ENCODE data around the gene LRIG1.

Gene LRIG1

DNA sequence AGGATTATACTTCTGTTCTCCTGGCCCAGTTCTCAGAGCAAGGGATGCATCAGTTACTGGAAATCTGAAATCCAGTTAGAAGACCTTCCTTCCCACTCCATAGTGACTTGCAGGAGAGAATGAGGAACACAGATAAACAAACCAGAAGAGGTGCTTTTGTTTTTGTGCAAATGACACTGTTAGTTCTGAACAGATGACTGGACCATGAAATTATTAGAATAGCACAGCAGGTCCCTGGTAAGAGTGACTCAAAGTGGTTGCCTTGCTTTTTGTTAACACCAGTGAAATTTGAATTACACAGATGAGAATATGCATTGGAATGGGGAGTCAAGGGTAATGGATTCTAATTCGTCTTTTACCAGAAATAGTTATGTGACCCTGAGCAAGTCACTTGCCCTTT, 30.4 kb upstream of the LRIG1 start:
- no peaks in the 10 kb centered on the region for H3K4me1 ChIP-seq (ENCODE audit: control insufficient read depth, insufficient read depth, low read length)
- H3K9ac ChIP-seq (ENCODE audit: low read length), result no peak overlapping the region
- H3K36me3 ChIP-seq (ENCODE audit: control insufficient read depth, insufficient read depth, low read length), result no peaks in the 10 kb centered on the region
- H3K27me3 ChIP-seq (ENCODE audit: control insufficient read depth, insufficient read depth, low read length), result no peaks in the 10 kb centered on the region
- no peaks in the 10 kb centered on the region for H3K9me3 ChIP-seq (ENCODE audit: control insufficient read depth, low read length)
- no peak overlapping the region for H3K4me3 ChIP-seq (ENCODE audit: low read length)

DNA sequence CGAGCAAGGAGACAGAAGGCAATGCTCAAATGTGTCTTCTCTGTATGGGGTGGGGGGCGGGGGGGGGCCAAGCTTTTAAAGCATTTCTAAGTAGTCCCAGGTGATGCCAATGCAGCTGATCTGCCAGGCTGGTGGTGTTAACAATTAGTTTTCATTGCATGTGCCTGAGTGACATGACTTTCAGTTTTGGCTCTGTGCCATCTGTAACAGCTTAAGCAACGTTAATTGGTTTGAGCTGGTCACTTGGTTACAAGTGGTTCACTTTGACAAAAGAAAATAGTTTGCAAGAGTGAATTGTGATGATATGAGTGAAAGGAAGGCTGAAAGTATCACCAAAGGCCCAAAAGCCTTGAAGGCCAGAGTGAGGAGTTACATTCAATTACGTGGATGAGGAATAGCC, 26.4 kb upstream of the LRIG1 start:
- Histone ChIP-seq H3K27me3 (ENCODE audit: control insufficient read depth, insufficient read depth, low read length) (no peaks in the 10 kb centered on the region), H3K36me3 (ENCODE audit: control insufficient read depth, insufficient read depth, low read length) (no peaks in the 10 kb centered on the region), H3K9ac (ENCODE audit: low read length) (no peak overlapping the region), H3K4me3 (ENCODE audit: low read length) (no peak overlapping the region), H3K9me3 (ENCODE audit: control insufficient read depth, low read length) (no peaks in the 10 kb centered on the region), H3K4me1 (ENCODE audit: control insufficient read depth, insufficient read depth, low read length) (no peaks in the 10 kb centered on the region)

DNA sequence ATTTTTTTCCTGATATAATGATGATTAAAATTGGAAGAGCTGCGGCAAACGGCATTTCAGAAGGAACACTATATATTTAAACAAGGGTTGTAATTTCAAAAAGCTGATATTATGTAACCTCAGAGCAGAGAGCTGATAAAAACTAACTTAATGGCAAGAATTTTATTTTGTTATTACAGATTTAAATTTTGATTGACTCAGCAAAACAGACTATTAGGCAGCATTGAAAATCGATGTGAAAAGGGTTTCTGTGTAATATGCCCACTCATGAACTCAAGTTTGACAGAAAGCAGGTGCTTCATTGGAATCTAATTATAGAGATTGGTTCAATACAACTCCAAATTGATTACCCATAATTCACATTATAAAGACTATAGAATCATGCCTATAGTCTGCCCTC, 24.9 kb upstream of the LRIG1 start:
- H3K9me3 ChIP-seq (ENCODE audit: control insufficient read depth, low read length), result no peaks in the 10 kb centered on the region
- no peak overlapping the region for H3K4me3 ChIP-seq (ENCODE audit: low read length)
- no peaks in the 10 kb centered on the region for H3K4me1 ChIP-seq (ENCODE audit: control insufficient read depth, insufficient read depth, low read length)
- H3K27me3 ChIP-seq (ENCODE audit: control insufficient read depth, insufficient read depth, low read length), result no peaks in the 10 kb centered on the region
- no peak overlapping the region for H3K9ac ChIP-seq (ENCODE audit: low read length)
- no peaks in the 10 kb centered on the region for H3K36me3 ChIP-seq (ENCODE audit: control insufficient read depth, insufficient read depth, low read length)

DNA sequence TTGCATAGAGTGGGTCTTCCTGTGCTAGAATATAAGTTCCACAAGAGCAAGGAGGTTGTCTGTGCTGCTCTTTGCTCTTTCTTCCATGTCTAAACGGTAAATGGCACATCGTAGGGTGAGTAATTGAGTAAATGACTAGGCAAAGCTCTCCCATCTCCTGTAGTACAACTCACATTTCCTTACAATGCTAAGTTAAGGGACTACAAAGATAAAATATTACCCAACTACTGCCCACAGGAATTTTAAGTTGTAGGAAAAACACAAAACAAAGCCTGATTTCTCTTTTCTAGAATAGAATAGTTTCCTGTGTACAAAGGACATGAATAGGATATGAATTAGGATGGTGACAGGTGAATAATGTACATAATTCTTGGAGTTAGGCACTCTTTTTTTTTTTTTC, 19.9 kb upstream of the LRIG1 start:
- Histone ChIP-seq H3K27me3 (ENCODE audit: control insufficient read depth, insufficient read depth, low read length) (no peaks in the 10 kb centered on the region), H3K9me3 (ENCODE audit: control insufficient read depth, low read length) (no peaks in the 10 kb centered on the region), H3K9ac (ENCODE audit: low read length) (no peak overlapping the region), H3K36me3 (ENCODE audit: control insufficient read depth, insufficient read depth, low read length) (no peaks in the 10 kb centered on the region), H3K4me3 (ENCODE audit: low read length) (no peak overlapping the region), H3K4me1 (ENCODE audit: control insufficient read depth, insufficient read depth, low read length) (no peaks in the 10 kb centered on the region)

- H3K4me1 ChIP-seq (ENCODE audit: control insufficient read depth, insufficient read depth, low read length), result no peaks in the 10 kb centered on the region
- H3K9me3 ChIP-seq (ENCODE audit: control insufficient read depth, low read length), result no peaks in the 10 kb centered on the region
- no peaks in the 10 kb centered on the region for H3K27me3 ChIP-seq (ENCODE audit: control insufficient read depth, insufficient read depth, low read length)
- no peak overlapping the region for H3K4me3 ChIP-seq (ENCODE audit: low read length)
- H3K9ac ChIP-seq (ENCODE audit: low read length), result no peak overlapping the region
- no peaks in the 10 kb centered on the region for H3K36me3 ChIP-seq (ENCODE audit: control insufficient read depth, insufficient read depth, low read length)
These were observed 17.8 kb upstream of the LRIG1 start for GRCh38 chr3:66518644-66519043.

- no peaks in the 10 kb centered on the region for H3K27me3 ChIP-seq (ENCODE audit: control insufficient read depth, insufficient read depth, low read length)
- no peaks in the 10 kb centered on the region for H3K4me1 ChIP-seq (ENCODE audit: control insufficient read depth, insufficient read depth, low read length)
- H3K36me3 ChIP-seq (ENCODE audit: control insufficient read depth, insufficient read depth, low read length), result no peaks in the 10 kb centered on the region
- H3K9ac ChIP-seq (ENCODE audit: low read length), result no peak overlapping the region
- H3K9me3 ChIP-seq (ENCODE audit: control insufficient read depth, low read length), result no peaks in the 10 kb centered on the region
- H3K4me3 ChIP-seq (ENCODE audit: low read length), result no peak overlapping the region
These were observed 17.3 kb upstream of the LRIG1 start for GRCh38 chr3:66518126-66518525.

DNA sequence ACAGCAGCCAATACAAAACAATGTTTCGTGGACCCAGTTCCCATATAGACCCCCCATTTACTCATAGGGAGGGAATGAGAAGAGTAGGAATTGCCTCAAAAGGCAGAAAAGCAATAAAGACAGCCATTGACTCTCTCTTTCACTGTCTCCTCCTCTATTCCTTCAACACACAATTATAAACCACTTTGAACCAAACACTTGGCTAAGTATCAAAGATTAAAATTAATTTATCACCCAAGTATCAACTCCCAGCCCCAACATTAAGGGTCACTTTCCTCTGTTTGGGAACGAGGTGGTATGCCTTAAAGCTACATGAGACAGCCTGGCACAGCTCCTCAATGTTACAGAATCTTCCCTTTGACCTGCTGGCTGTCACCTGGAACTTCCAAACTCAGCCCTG, 16.4 kb upstream of the LRIG1 start:
- H3K4me1 ChIP-seq (ENCODE audit: control insufficient read depth, insufficient read depth, low read length), result no peaks in the 10 kb centered on the region
- H3K4me3 ChIP-seq (ENCODE audit: low read length), result no peak overlapping the region
- H3K36me3 ChIP-seq (ENCODE audit: control insufficient read depth, insufficient read depth, low read length), result no peaks in the 10 kb centered on the region
- no peak overlapping the region for H3K9ac ChIP-seq (ENCODE audit: low read length)
- H3K27me3 ChIP-seq (ENCODE audit: control insufficient read depth, insufficient read depth, low read length), result no peaks in the 10 kb centered on the region
- no peaks in the 10 kb centered on the region for H3K9me3 ChIP-seq (ENCODE audit: control insufficient read depth, low read length)

DNA sequence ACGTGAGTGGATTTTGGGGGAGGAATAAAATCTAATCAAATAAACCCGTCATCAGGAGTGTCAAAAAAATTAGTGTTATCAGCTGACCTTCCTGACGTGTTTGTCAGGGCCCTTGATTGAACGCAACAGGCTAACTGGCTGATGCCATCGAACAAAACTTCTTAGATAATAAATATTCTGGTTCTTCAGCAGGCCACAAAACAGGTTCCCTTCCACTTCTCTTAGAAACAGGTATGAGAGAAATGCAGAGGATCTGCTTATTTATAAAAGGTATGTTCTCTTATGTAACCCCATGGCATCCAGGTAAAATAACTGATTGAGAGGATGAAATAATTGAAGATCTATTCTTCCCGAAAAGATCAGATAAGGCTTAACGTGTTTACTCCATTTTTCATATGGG, 7.6 kb upstream of the LRIG1 start:
- no peaks in the 10 kb centered on the region for H3K36me3 ChIP-seq (ENCODE audit: control insufficient read depth, insufficient read depth, low read length)
- no peaks in the 10 kb centered on the region for H3K27me3 ChIP-seq (ENCODE audit: control insufficient read depth, insufficient read depth, low read length)
- no peak overlapping the region for H3K4me3 ChIP-seq (ENCODE audit: low read length)
- H3K4me1 ChIP-seq (ENCODE audit: control insufficient read depth, insufficient read depth, low read length), result no peaks in the 10 kb centered on the region
- H3K9ac ChIP-seq (ENCODE audit: low read length), result no peak overlapping the region
- H3K9me3 ChIP-seq (ENCODE audit: control insufficient read depth, low read length), result no peaks in the 10 kb centered on the region

DNA sequence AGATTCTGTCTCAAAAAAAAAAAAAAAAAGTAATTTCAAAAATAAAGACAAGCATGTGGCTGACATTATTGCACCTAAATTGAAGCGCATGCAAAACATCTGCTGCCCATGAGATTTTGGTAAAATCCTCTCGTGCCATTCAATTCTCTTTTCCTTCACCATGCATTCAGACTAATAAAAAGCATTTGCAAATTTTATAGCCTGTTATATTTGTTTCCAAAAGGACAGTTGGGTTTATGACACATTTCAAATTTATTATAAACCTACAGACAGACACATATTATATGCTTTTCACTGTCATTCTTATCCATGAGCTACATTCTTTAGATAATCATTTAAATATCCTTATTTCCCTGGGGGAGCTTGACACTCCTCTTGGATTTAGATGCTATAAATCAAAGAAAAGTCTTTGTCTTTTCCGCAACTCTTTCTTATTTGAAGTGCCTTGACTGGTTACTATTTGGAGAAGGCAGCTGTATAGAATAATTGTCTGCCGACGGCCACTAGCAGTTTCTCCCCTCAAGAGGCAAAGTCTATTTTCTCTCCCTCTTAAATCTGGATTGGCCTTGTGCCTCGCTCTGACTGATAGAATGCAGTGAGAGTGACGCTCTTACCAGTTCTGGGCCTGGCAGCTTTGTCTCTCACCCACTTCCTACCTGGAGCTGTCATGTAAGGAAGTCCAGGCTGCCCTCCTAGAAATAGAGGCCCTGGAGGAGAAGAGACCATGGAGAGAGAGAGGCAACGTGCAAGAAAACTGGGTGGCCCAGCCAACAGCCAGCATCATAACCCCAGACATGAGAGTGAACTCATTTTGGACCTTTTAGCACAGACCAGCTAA, 6.8 kb upstream of the LRIG1 start:
- no peaks in the 10 kb centered on the region for H3K9me3 ChIP-seq (ENCODE audit: control insufficient read depth, low read length)
- H3K4me3 ChIP-seq (ENCODE audit: low read length), result no peak overlapping the region
- no peak overlapping the region for H3K9ac ChIP-seq (ENCODE audit: low read length)
- H3K4me1 ChIP-seq (ENCODE audit: control insufficient read depth, insufficient read depth, low read length), result no peaks in the 10 kb centered on the region
- no peaks in the 10 kb centered on the region for H3K27me3 ChIP-seq (ENCODE audit: control insufficient read depth, insufficient read depth, low read length)
- H3K36me3 ChIP-seq (ENCODE audit: control insufficient read depth, insufficient read depth, low read length), result no peaks in the 10 kb centered on the region

DNA sequence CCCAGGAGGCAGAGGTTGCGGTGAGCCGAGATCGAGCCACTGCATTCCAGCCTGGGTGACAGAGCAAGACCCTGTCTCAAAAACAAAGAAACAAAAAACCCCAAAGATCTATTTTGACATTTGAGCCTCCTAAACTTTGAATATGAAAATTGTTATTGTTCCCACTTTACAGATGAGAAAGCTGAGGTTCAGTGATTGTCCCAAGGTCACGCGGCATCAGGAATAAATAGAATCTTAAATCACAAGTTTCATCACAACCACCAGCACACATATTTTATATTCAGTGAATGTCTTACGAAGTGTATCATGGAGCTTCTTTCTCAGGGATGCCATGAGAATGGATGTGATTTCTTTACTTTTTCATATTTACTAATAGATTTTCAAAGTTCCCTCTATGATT, 5.3 kb upstream of the LRIG1 start:
- Histone ChIP-seq H3K9ac (ENCODE audit: low read length) (no peak overlapping the region), H3K27me3 (ENCODE audit: control insufficient read depth, insufficient read depth, low read length) (no peaks in the 10 kb centered on the region), H3K4me3 (ENCODE audit: low read length) (no peak overlapping the region), H3K4me1 (ENCODE audit: control insufficient read depth, insufficient read depth, low read length) (peaks cover 5% of the 10 kb centered on the region), H3K36me3 (ENCODE audit: control insufficient read depth, insufficient read depth, low read length) (no peaks in the 10 kb centered on the region), H3K9me3 (ENCODE audit: control insufficient read depth, low read length) (no peaks in the 10 kb centered on the region)

DNA sequence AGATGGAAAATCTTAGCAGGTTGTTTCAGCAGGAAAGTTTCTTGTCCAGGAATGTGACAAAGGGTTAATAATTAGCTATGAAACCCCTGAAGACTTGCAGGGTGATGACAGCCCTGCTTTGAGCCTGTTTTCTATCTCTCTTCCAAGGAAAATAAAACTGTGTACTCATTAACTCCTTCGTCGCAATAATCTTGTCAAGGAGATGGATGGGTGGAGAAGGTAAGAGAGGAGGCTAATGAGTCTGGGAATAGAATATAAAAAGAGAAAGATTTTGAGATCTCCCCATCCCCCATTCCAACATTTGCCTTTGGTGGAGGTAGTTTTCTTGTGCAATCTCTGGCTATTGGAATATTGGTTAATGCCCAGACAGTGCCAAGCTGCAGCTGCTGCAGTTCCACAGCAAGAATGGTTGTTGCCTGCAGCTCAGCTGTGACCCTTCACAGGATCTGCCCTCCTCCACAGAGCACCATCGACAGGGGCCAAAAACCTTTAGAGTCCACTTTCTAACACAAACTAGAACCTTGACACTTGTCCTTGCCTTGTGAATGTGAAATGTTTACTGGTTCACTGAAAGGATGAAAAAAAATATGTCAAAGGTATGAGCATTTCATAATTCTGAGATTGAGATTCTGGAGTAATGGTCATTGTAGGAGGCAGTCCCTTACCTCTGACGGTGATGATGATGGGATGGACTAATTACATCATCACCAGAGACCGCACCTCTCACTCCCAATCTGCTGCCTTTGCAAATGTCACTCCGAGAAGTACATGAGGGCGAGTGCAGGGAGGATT, 4.2 kb upstream of the LRIG1 start:
- Histone ChIP-seq H3K4me3 (ENCODE audit: low read length) (no peak overlapping the region), H3K4me1 (ENCODE audit: control insufficient read depth, insufficient read depth, low read length) (peaks cover 5% of the 10 kb centered on the region), H3K9ac (ENCODE audit: low read length) (no peak overlapping the region), H3K9me3 (ENCODE audit: control insufficient read depth, low read length) (no peaks in the 10 kb centered on the region), H3K27me3 (ENCODE audit: control insufficient read depth, insufficient read depth, low read length) (no peaks in the 10 kb centered on the region), H3K36me3 (ENCODE audit: control insufficient read depth, insufficient read depth, low read length) (no peaks in the 10 kb centered on the region)

- no peaks in the 10 kb centered on the region for H3K36me3 ChIP-seq (ENCODE audit: control insufficient read depth, insufficient read depth, low read length)
- no peaks in the 10 kb centered on the region for H3K9me3 ChIP-seq (ENCODE audit: control insufficient read depth, low read length)
- no peaks in the 10 kb centered on the region for H3K27me3 ChIP-seq (ENCODE audit: control insufficient read depth, insufficient read depth, low read length)
- H3K4me3 ChIP-seq (ENCODE audit: low read length), result no peak overlapping the region
- H3K9ac ChIP-seq (ENCODE audit: low read length), result no peak overlapping the region
- H3K4me1 ChIP-seq (ENCODE audit: control insufficient read depth, insufficient read depth, low read length), result peaks cover 5% of the 10 kb centered on the region
These were observed 2.2 kb upstream of the LRIG1 start for GRCh38 chr3:66502981-66503380.

Measured in mucosa of stomach (tissue), 1 donor.